Dedifferentiated amniotic fluid mesenchymal stem cell (primary cell): ENCODE results near the gene RCE1.

Source experiments
- DNase-seq: peaks from one replicate; pipeline ENCODE4 v3.0.0-alpha.2; 2016; ENCODE audit errors: extremely low spot score

Gene RCE1

DNA sequence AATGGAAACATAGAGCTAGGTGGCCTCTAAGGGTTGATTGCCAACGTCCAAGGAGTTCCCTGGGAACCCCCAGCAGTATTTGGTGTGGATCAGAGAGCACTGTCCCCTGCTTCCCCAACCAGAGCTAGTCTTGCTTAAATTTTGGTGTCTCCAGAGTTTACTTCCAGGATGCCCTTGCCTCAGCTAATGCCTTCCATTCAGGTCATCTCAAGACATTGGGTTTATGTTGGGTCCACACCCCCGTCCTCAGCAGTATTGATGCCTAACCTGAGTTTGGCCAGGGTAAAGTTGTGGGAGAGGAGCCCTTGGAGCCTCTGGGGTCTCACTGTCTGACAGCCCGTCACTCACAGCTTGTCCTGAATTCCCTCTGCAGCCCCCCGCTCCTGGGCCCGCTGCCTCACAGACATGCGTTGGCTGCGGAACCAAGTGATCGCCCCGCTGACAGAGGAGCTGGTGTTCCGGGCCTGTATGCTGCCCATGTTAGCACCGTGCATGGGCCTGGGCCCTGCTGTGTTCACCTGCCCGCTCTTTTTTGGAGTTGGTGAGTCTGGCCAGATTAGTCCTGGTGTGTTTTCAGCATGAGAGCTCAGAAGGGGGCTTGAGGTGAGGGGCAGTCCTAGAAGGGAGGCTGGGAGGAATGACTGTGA lies 1.4 kb downstream of the RCE1 start:
- no peak for DNase-seq

GRCh38 chr11:66845143-66845875 lies 2.1 kb downstream of the RCE1 start:
- DNase-seq: no peak

DNA sequence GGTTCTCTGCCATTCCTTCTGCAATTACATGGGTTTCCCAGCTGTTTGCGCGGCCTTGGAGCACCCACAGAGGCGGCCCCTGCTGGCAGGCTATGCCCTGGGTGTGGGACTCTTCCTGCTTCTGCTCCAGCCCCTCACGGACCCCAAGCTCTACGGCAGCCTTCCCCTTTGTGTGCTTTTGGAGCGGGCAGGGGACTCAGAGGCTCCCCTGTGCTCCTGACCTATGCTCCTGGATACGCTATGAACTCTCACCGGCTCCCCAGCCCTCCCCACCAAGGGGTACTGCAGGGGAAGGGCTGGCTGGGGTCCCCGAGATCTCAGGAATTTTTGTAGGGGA lies 2.6 kb downstream of the RCE1 start:
- no peak for DNase-seq

GRCh38 chr11:66846671-66847091 lies 3.4 kb downstream of the RCE1 start:
- no peak for DNase-seq

DNA sequence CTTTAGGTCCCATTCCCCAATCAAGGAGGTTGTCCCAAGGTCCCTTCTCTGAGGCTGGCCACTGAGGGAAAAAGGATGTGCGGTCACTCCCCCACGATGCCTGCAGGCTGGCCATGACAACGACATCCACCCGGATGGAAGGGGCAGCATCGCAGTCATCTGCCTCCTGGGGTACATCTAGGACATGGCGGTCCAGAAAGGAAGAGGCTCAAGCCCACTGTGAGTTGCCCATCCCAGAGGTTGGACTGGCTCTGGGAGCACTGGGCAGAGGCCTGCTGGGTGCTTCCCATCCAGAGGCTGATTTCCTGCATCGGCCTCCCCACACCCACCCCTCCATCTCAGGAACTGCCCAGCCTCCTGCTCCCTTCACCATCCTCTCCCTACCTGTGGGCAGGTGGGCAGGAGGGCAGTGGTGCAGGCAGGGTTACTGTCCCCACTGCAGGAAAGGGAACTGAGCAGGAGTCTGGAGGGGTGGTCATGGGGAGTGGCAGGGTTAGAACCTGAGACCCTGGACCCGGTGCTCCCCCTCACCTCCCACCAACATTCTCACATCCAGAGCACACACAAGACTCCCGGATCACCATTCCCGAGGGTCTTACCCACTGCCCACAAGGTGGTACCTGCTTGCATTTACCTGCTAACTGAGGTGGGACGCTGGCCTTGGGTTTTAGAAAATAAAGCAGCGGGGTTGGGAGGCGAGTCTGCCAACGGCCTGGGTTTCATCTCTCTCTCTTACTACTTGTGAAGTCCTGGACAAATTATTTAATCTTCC lies 4.4 kb downstream of the RCE1 start:
- no peak for DNase-seq

GRCh38 chr11:66848671-66849500 lies 5.6 kb downstream of the RCE1 start:
- no peak for DNase-seq

GRCh38 chr11:66849501-66850234 lies 6.4 kb downstream of the RCE1 start:
- DNase-seq: no peak

- no peak for DNase-seq
Observed at GRCh38 chr11:66850235-66850587, 7.0 kb downstream of the RCE1 start.

DNA sequence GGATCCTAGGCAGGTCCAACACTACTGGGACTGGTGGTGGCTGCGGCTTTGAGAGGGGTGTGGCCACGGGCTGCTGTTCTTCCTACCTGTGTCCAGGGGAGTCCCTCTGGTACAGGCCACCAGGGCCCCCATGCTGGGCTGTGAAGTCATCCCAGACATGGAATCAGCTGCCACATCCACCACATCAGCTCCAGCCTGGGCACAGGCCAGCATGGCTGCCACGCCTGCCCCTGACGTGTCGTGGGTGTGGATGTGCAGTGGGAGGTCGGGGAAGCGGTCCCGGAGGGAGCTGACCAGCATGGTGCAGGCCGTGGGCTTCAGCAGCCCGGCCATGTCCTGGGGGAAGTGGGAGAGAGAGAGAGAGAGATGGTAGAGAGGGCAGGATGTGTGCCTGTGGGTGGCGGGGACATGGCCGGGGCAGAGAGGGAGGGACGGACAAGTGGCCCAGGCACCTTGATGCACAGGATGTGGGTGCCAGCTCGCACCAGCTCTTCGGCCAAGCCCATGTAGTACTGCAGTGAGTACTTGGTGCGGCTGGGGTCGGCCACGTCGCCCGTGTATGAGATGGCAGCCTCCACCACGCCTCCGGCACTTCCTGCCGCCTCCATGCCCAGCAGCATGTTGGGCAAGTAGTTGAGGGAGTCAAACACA lies 7.5 kb downstream of the RCE1 start:
- no peak for DNase-seq

DNA sequence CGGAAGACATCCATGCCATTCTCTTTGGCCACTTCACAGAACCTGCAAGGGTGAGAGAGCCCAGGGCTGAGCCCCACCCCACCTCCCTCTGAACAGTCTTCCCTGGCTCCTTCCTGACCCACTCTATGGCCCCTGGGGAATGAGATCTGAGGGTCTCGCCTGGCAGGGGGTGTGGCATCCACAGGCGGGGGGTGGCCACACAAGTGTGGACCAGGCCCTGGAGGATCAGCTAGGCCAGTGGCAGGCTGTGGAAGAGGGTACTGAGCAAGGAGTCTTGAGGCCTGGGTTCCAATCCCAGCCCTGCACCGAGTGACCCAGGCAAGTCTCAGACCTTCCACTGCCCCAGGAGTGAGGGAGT lies 8.0 kb downstream of the RCE1 start:
- DNase-seq: no peak

DNA sequence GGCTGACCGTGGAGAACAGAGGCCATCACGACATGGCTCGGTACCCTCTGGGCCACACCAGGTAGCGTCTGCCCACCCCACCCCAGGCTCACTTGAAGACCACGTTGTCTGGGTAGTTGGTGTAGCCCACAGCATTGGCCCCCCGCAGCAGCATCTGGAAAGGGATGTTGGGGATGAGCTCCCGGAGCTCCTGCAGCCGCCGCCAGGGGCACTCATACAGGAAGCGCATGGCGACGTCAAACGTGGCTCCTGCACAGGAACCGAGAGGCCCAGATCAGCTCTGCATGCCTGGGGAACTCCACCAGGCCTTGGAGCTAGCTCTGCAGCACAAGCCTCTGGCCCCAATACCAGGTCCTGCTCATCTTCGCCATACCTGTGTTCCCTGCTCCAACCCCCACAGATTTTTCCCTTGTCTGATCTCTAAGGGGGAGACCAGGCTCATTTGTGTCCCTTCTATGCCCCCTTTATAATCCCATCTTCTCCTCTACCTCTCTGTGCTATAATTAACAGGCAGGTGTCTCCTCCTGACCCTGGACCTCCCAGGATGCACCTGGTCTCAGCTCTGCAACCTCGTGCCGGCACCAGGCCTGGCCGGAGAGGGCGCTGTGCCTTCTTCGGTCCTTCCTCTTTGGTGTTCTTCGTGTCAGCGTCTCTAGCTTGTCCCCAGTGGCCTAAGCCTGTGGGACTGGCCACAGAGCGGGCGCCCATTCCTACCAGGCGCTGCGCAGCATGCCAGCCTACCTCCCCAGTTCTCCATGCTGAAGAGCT lies 8.6 kb downstream of the RCE1 start:
- DNase-seq: no peak

DNA sequence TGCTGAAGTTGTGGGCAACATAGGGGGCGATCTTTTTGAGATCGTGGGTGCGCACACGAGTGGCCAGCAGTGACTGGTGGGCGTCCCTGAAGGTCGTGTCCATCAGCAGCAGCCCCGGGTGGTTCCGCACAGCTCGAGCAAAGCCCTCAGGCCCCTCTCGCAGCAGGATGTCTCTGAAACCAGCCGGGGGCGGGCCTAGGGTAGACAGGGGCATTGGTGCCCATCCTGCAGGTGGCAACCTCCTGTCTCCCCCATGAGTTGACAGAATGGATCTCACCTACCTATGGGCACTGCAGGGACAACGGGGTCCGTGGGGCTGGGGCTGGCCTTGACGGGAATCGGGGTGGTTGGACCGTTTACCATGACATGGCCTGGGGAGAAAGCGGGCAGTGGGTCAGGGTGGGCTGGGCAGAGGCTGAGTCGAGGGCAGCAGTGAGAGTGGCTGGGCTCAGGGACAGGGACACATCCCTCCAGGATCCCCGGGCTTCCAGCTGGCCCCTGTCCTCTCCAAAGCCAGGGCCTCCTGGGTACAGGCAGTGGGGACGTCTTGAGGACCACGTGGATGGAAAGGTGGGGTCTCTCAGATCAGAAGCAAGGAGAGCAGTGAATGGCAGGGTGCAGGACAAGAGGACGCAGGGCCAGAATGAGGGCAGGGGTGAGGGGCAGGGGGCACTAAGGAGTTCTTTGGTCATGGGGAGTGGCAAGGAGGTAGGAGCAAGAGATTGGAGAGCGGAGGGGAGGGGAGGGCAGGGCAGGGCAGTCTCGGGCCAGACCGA lies 9.4 kb downstream of the RCE1 start:
- DNase-seq: no peak

DNA sequence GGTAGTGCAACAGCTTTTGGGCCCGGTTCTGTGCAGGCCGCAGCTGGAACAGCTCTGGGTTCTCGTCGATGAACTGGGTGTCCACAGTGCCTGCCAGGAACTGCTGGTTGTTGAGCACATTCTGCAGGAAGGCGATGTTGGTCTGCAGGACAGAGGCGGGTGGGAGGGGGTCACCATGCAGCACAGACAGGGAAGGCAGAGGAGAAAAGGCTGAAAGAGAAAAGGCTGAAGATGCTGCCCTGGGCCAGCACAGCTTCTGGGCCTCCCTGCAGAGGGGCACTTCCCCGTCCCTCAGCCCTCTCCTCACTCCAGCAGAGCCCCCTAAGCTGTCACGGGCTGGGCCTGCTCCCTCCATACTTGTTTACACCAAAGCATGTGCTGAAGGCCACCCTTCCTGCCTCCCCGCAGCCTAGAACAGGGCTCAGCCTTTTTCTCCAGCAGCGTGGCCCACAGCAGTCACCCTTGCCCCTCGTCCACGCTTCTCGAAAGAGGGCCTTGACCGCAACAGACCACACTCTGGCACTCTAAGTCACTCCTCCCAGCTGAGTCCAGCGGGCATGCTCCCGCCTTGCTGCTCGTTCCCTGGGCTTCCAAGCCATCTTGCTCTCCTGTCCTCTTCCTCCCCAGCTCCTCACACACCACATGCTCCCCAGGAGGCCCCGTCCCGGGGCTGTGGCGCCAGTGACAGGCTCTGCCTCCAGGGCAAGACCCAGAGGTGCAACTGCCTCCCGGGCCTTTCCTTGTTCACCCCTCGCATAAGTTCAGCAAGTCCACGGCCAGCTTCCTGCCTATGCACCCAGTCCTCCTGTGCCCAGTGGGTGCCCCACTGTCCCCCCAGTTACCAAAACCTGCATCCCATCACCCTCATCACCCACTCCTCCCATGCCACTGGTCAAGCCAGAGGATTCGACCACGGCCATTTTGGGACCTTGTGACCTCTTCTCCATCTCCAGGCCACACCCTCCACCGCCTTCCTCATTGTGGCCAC lies 10.3 kb downstream of the RCE1 start:
- no peak for DNase-seq

- no peak for DNase-seq
Observed at GRCh38 chr11:66854231-66854661, 11.0 kb downstream of the RCE1 start.

GRCh38 chr11:66854729-66855211 lies 11.5 kb downstream of the RCE1 start:
- DNase-seq: no peak

DNA sequence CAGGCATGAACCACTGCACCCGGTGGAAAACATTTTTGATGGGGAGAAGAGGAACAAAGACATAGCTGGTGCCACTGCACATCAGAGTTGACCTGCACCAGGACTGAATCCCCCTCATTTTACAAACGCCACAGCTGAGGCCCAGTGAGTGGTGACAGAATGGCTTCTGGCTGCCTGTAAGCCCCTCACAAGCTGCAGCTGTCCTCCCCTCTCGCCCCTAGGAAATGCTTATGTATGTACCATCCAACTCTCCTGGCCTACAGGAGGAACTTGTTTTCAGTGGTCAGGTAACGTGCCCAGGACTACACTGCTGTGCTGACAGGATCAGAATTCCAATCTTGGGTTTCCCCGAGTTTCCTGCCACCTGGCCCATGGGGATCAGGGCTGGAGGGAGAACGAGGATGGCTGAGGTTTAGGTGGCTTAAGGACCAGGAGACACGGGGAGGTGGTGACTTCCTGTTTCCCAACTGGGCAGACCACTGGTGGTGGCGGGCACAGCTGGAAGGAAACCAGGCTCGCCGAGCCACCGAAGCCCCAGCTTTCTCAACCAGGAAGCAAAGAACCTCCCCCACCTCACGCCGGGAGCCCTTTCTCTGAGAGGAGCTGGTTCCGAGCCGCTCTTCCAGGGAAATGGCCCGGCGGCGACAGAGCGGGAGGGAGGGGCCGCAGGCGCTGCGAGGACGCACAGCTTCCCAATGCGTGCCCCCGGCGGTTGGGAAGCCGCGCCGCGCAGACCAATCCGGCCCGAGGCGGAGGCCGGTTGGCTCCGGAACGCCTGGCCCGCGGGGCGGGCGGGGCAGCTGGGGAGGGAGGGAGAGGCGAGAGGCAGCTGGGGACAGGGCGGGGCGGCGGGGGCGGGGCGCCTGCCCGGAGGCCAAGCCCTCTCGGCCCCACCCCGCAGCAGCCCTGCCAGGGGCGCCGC lies 12.6 kb downstream of the RCE1 start:
- peak; percentile 85 for DNase-seq
